HepG2 (cell line): ENCODE data around the gene CADPS2. TPM values are rescaled to one million over a fixed set of nuclear protein-coding genes. Genes with fewer than 3 reads are reported as not detected.

Experiments
- ATAC-seq: fragments of 200-7000 bp; cut with Tn5 transposase; 3 replicates; pipeline ENCODE4 v1.9.1; 2020; ENCODE audit warnings: mild to moderate bottlenecking, moderate library complexity
- BruUV-seq: library from RNA; stranded (reverse); fragments of 400-500 nt; replicated peaks from 2 replicates; lab custom pipeline; 2021; lab: Mats Ljungman, UMichigan
- CTCF ChIA-PET: fragments of 300-600 bp; formaldehyde crosslinking; extraction: SDS; loops from one replicate; lab custom pipeline; 2021; ENCODE audit warnings: low total read pairs, inconsistent platforms, low intra/inter-chr PET ratio; lab: Yijun Ruan, JAX
- POLR2A ChIA-PET: fragments of 350-600 bp; sonication (Branson Sonifier 250); formaldehyde crosslinking; loops from one replicate; lab custom pipeline; 2020; ENCODE audit warnings: antibody characterized with exemption, inconsistent platforms; lab: Yijun Ruan, JAX
- DNase-seq: peaks from one replicate; pipeline ENCODE4 v3.0.0-alpha.2; 2015; ENCODE audit warnings: low spot score
- FAIRE-seq: peaks from 3 replicates; lab custom pipeline; 2011; peaks lifted over from hg19 to GRCh38; lab: Jason Lieb, UNC
- H2AFZ ChIP-seq: one replicate; pipeline ENCODE4 v1.6.1; 2011; ENCODE audit warnings: low read length, inconsistent platforms
- H3K27ac ChIP-seq: fragments of 300-600 bp; 3 replicates; pipeline ENCODE4 v1.8.0; 2011; ENCODE audit warnings: mixed run types, mild to moderate bottlenecking, mixed read lengths, low read length, inconsistent platforms; ENCODE audit not compliant: insufficient read depth; ENCODE audit errors: extremely low read length
- H3K27me3 ChIP-seq, 2 experiments: fragments of 200-600 bp in 1 of 2; 2 replicates in 1 of 2; 3 replicates in 1 of 2; pipeline versions ENCODE4 v1.6.0 to v1.8.0; 2011; ENCODE audit warnings: low read length in 2 of 2, mild to moderate bottlenecking in 2 of 2, moderate library complexity in 2 of 2, inconsistent platforms in 1 of 2; ENCODE audit not compliant: insufficient read depth in 2 of 2, control insufficient read depth in 1 of 2
- H3K36me3 ChIP-seq, 2 experiments: fragments of 200-600 bp in 1 of 2; replicated peaks in 1 of 2; 2 replicates in 1 of 2; 3 replicates in 1 of 2; pipeline versions ENCODE4 v1.5.1 to v1.8.0; 2011; ENCODE audit warnings: low read length in 2 of 2, inconsistent platforms in 1 of 2; ENCODE audit not compliant: insufficient read depth in 2 of 2, control insufficient read depth in 1 of 2
- H3K4me1 ChIP-seq: 2 replicates; pipeline ENCODE4 v1.5.1; 2012; ENCODE audit warnings: low read length, inconsistent platforms; ENCODE audit not compliant: insufficient read depth
- H3K4me2 ChIP-seq: 2 replicates; pipeline ENCODE4 v1.6.0; 2011; ENCODE audit warnings: low read depth, low read length, inconsistent platforms
- H3K4me3 ChIP-seq, 3 experiments: fragments of 200-600 bp in 1 of 3; sonication (generic), shearing (Covaris generic) in 1 of 3; replicated peaks in 1 of 3; 2 replicates each; pipeline ENCODE4 v1.5.1; 2011 to 2016; ENCODE audit warnings: low read length in 3 of 3, inconsistent platforms in 2 of 3, low read depth in 2 of 3, mild to moderate bottlenecking in 2 of 3, control low read depth in 1 of 3, mixed read lengths in 1 of 3; ENCODE audit not compliant: insufficient read depth in 1 of 3
- H3K79me2 ChIP-seq: one replicate; pipeline ENCODE4 v1.6.1; 2011; ENCODE audit warnings: low read length, inconsistent platforms; ENCODE audit not compliant: insufficient read depth
- H3K9ac ChIP-seq: 2 replicates; pipeline ENCODE4 v1.6.0; 2011; ENCODE audit warnings: mild to moderate bottlenecking, low read depth, low read length, inconsistent platforms; ENCODE audit not compliant: insufficient read depth
- H3K9me3 ChIP-seq: 2 replicates; pipeline ENCODE4 v1.5.1; 2012; ENCODE audit warnings: mild to moderate bottlenecking, low read length
- H4K20me1 ChIP-seq: 2 replicates; pipeline ENCODE4 v1.6.0; 2011; ENCODE audit warnings: inconsistent platforms, mild to moderate bottlenecking, low read length, moderate library complexity; ENCODE audit not compliant: insufficient read depth
- AKAP8 ChIP-seq: sonication (generic); formaldehyde crosslinking; IDR thresholded peaks from 2 replicates; pipeline ENCODE4 v1.5.1; 2020; ENCODE audit warnings: mild to moderate bottlenecking, missing genetic modification reagents
- ATF7-NPFF ChIP-seq: sonication (generic); formaldehyde crosslinking; IDR thresholded peaks from 2 replicates; pipeline ENCODE4 v1.8.1; 2023; ENCODE audit warnings: mild to moderate bottlenecking, low read depth, missing genetic modification reagents, moderate library complexity
- BORCS8-MEF2B ChIP-seq: sonication (generic); formaldehyde crosslinking; IDR thresholded peaks from 2 replicates; pipeline ENCODE4 v1.8.0; 2022; ENCODE audit warnings: mild to moderate bottlenecking, missing genetic modification reagents
- GPN1 ChIP-seq: sonication (generic); formaldehyde crosslinking; IDR thresholded peaks from 2 replicates; pipeline ENCODE4 v1.5.1; 2020; ENCODE audit warnings: missing genetic modification reagents, borderline replicate concordance
- GTF2F1 ChIP-seq: fragments of 150-350 bp; IDR thresholded peaks from 2 replicates; pipeline ENCODE4 v1.6.1; 2014; ENCODE audit warnings: low read length
- MAF1 ChIP-seq: sonication (generic); formaldehyde crosslinking; IDR thresholded peaks from 2 replicates; pipeline ENCODE4 v1.5.0; 2020; ENCODE audit warnings: missing genetic modification reagents, borderline replicate concordance
- PBX2 ChIP-seq: IDR thresholded peaks from 2 replicates; pipeline ENCODE4 v1.6.1; 2016; ENCODE audit warnings: control low read depth
- TAF15 ChIP-seq: fragments of 200-400 bp; formaldehyde crosslinking; IDR thresholded peaks from one replicate; pipeline ENCODE4 v1.6.1; 2018; ENCODE audit warnings: mild to moderate bottlenecking, low read depth, low read length; ENCODE audit not compliant: poor library complexity, severe bottlenecking
- ZFP1 ChIP-seq: IDR thresholded peaks from 2 replicates; pipeline ENCODE4 v1.6.1; 2016
- ZNF343 ChIP-seq: sonication (generic); formaldehyde crosslinking; IDR thresholded peaks from 2 replicates; pipeline ENCODE4 v1.4.0; 2020; ENCODE audit warnings: mild to moderate bottlenecking, missing genetic modification reagents
- ZNF432 ChIP-seq: sonication (generic); formaldehyde crosslinking; IDR thresholded peaks from 2 replicates; pipeline ENCODE4 v1.5.0; 2020; ENCODE audit warnings: missing genetic modification reagents, mild to moderate bottlenecking, borderline replicate concordance
- ZNF503 ChIP-seq: sonication (generic); formaldehyde crosslinking; IDR thresholded peaks from 2 replicates; pipeline ENCODE4 v1.4.0; 2020; ENCODE audit warnings: missing genetic modification reagents
- ZNF530 ChIP-seq: sonication (generic); formaldehyde crosslinking; IDR thresholded peaks from 2 replicates; pipeline ENCODE4 v1.5.0; 2020; ENCODE audit warnings: low read depth, mild to moderate bottlenecking, missing genetic modification reagents
- ZNF781 ChIP-seq: sonication (generic); formaldehyde crosslinking; IDR thresholded peaks from 2 replicates; pipeline ENCODE4 v1.5.1; 2020; ENCODE audit warnings: borderline replicate concordance, mild to moderate bottlenecking, missing genetic modification reagents; ENCODE audit errors: not compliant biosample characterization
- ZSCAN29 ChIP-seq: sonication (generic); formaldehyde crosslinking; conservative IDR thresholded peaks from 2 replicates; pipeline ENCODE4 v1.4.0; 2020; ENCODE audit warnings: mild to moderate bottlenecking, missing genetic modification reagents
- WGBS: methylation state at CpG from one replicate; pipeline ENCODE4 v1.1.6; 2017; ENCODE audit warnings: low lambda C conversion rate; 5-methylcytosine and 5-hydroxymethylcytosine counted together
- in situ Hi-C: cut with HindIII; loops from 2 replicates; pipeline ENCODE4 v1.10.0; 2017; ENCODE audit warnings: low pct_unique_long_range_greater_than_20kb; ENCODE audit not compliant: extremely low pct_ligation_motif_present
- intact Hi-C: fragments of 100-400 bp; cut with micrococcal nuclease; formaldehyde crosslinking; loops from one replicate; pipeline ENCODE4 v1.10.0; 2022; ENCODE audit not compliant: unreplicated experiment
- polyA plus RNA-seq, 8 experiments: library from polyadenylated mRNA; depleted of rRNA in 3 of 8; stranded (reverse) in 7 of 8; unstranded in 1 of 8; fragments of >200 nt; fragmentation: Illumina TruSeq in 4 of 8; extraction: Trizol in 4 of 8; gene quantifications; 2 replicates each; pipeline versions ENCODE4 v1.2.1 to v1.2.3, GENCODE V29; 2011 to 2016; ENCODE audit warnings: low read depth in 4 of 8, missing spikeins in 1 of 8, mixed read lengths in 1 of 8; ENCODE audit not compliant: insufficient read depth in 1 of 8
- total RNA-seq, 5 experiments: library from RNA; depleted of rRNA; stranded (reverse); fragments of >200 nt; fragmentation: Illumina TruSeq; extraction: Trizol; gene quantifications; 2 replicates each; pipeline ENCODE4 v1.2.3, GENCODE V29; 2016; ENCODE audit warnings: low read depth in 1 of 5
- TF ChIP-seq, protein P1 (sequence below): sonication (generic); formaldehyde crosslinking; IDR thresholded peaks from 2 replicates; pipeline ENCODE4 v1.4.0; 2020; ENCODE audit warnings: missing genetic modification reagents

The CADPS2 gene
- total and polyA plus RNA-seq, 2 of the 13 experiments (the other 11 are each of a cell fraction or from before 2014, with no cell fraction given) = 17.6 to 43.8 TPM

GRCh38 chr7:122867471-122867980, 18.7 kb downstream of the CADPS2 start (continued):
- TF ChIP-seq ZFP1 (CRISPR knock-in tag) (no peak), BORCS8-MEF2B (CRISPR knock-in tag) (no peak), PBX2 (CRISPR knock-in tag) (no peak), AKAP8 (no peak)

DNA sequence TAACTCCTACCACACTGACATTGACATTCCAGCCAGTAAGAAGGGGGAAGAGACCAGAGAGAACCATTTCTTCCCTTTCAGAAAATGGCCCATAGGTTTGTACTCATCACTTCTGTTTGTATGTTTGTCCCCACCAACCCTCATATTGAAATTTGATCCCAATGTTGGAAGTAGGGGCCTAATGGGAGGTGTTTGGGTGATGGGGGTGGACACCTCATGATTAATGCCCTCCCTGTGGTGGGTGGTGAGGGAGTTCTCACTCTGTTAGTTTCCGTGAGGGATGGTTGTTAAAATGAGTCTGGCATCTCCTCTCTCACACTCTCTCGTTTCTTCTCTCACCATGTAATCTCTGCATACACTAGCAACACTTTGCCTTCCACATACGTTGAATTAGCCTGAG, 21.4 kb downstream of the CADPS2 start:
- Histone ChIP-seq H3K36me3 (peaks cover 0 to 2% of the 10 kb centered on the region in 2 experiments; a peak in 1 of 5 replicates), H3K4me1 (no peaks in the 10 kb centered on the region), H4K20me1 (no peaks in the 10 kb centered on the region), H3K27ac (no peak overlapping the region), H2AFZ (no peak overlapping the region), H3K27me3 (no peaks in the 10 kb centered on the region), H3K9ac (no peak overlapping the region), H3K9me3 (peaks cover 15% of the 10 kb centered on the region), H3K4me2 (no peak overlapping the region), H3K4me3 (no peak overlapping the region), H3K79me2 (peaks cover 2% of the 10 kb centered on the region)
- ATAC-seq (no peak), FAIRE-seq (no peak), DNase-seq (no peak)
- no TSS peak for BruUV-seq
- WGBS = 98% methylated on average over 3 of the region's 3 CpGs
- in situ Hi-C loops = no loop called here
- intact Hi-C loops = no loop called here
- ChIA-PET POLR2A (no interaction called here), CTCF (no interaction called here)
- TF ChIP-seq GTF2F1 = no peak
- TF ChIP-seq MAF1 = no peak
- no peak for TF ChIP-seq TAF15
- TF ChIP-seq, protein P1, sequence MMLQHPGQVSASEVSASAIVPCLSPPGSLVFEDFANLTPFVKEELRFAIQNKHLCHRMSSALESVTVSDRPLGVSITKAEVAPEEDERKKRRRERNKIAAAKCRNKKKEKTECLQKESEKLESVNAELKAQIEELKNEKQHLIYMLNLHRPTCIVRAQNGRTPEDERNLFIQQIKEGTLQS = no peak
- no peak for TF ChIP-seq ATF7-NPFF (CRISPR knock-in tag)
- TF ChIP-seq ZNF503 (CRISPR knock-in tag) = no peak
- TF ChIP-seq ZNF432 (CRISPR knock-in tag) = no peak
- TF ChIP-seq GPN1 (CRISPR knock-in tag) = no peak
- no peak for TF ChIP-seq ZNF343
- no peak for TF ChIP-seq ZSCAN29 (CRISPR knock-in tag)
- no peak for TF ChIP-seq ZNF530 (CRISPR knock-in tag)
- TF ChIP-seq ZNF781 = no peak
